ENCODE results near the gene EFEMP1.
"Not testable (repeated sequence)": the region's sequence is repeated elsewhere in the genome, so short reads cannot be mapped to it uniquely, and the experiment has no call there.

Gene EFEMP1

GRCh38 chr2:55862246-55862645 is 61.3 kb downstream of the EFEMP1 start:
- DNase-seq = no peak

- no peak for DNase-seq
These were observed 61.8 kb downstream of the EFEMP1 start for GRCh38 chr2:55861733-55862132.

GRCh38 chr2:55860832-55861231 is 62.8 kb downstream of the EFEMP1 start:
- DNase-seq = no peak

- no peak for DNase-seq
These were observed 63.7 kb downstream of the EFEMP1 start for GRCh38 chr2:55859875-55860274.

- DNase-seq = no peak
These were observed 65.8 kb downstream of the EFEMP1 start for GRCh38 chr2:55857766-55858165.

- no peak for DNase-seq
These were observed 66.6 kb downstream of the EFEMP1 start for GRCh38 chr2:55856936-55857335.

- DNase-seq = no peak
These were observed 75.5 kb downstream of the EFEMP1 start for GRCh38 chr2:55848096-55848495.

- no peak for DNase-seq
These were observed 77.2 kb downstream of the EFEMP1 start for GRCh38 chr2:55846426-55846825.

GRCh38 chr2:55844986-55845385 is 78.6 kb downstream of the EFEMP1 start:
- DNase-seq = no peak

- no peak for DNase-seq
These were observed 79.6 kb downstream of the EFEMP1 start for GRCh38 chr2:55843994-55844345.

GRCh38 chr2:55843096-55843993 is 80.2 kb downstream of the EFEMP1 start:
- no peak for DNase-seq

- no peak for DNase-seq
These were observed 81.5 kb downstream of the EFEMP1 start for GRCh38 chr2:55842046-55842445.

- DNase-seq = no peak
These were observed 83.1 kb downstream of the EFEMP1 start for GRCh38 chr2:55840460-55840859.

- DNase-seq = peak; percentile 9
These were observed 84.3 kb downstream of the EFEMP1 start for GRCh38 chr2:55839182-55839819.

GRCh38 chr2:55838653-55839052 is 84.9 kb downstream of the EFEMP1 start:
- DNase-seq = no peak

GRCh38 chr2:55838117-55838516 is 85.5 kb downstream of the EFEMP1 start:
- not testable (repeated sequence) for DNase-seq

- DNase-seq = no peak
These were observed 86.5 kb downstream of the EFEMP1 start for GRCh38 chr2:55837073-55837472.

GRCh38 chr2:55831671-55832410 is 91.7 kb downstream of the EFEMP1 start:
- not testable (repeated sequence) for DNase-seq

GRCh38 chr2:55827855-55828254 is 95.7 kb downstream of the EFEMP1 start:
- DNase-seq = no peak

- DNase-seq = not testable (repeated sequence)
These were observed 96.2 kb downstream of the EFEMP1 start for GRCh38 chr2:55827428-55827827.

GRCh38 chr2:55826246-55826645 is 97.3 kb downstream of the EFEMP1 start:
- no peak for DNase-seq

- no peak for DNase-seq
These were observed 99.0 kb downstream of the EFEMP1 start for GRCh38 chr2:55824551-55825096.

All from NCI-H2171 treated with DMSO at 0.1 percent for 48 hours (cell line).